ENCODE measurements around the gene CRISP1.

- TF ChIP-seq GATA3 (IDR thresholded peaks at IDR 0.05; ENCODE audit: low read depth, low read length) (no peak), GATA2 (IDR thresholded peaks at IDR 0.05; ENCODE audit: low read depth, low read length) (no peak)
Measured at GRCh38 chr6:49902856-49903255, 36.5 kb upstream of the CRISP1 start.

Data from SH-SY5Y (cell line).